Caco-2 (cell line): ENCODE data around the gene RAB11FIP2. TPM values are rescaled to one million over a fixed set of nuclear protein-coding genes. Genes with fewer than 3 reads are reported as not detected.

Experiments used
- BruUV-seq: library from RNA; stranded (reverse); fragments of 400-500 nt; replicated peaks from 2 replicates; lab custom pipeline; 2021; lab: Mats Ljungman, UMichigan
- CTCF ChIA-PET: fragments of 300-600 bp; sonication (Branson Sonifier 250); formaldehyde crosslinking; loops from one replicate; lab custom pipeline; 2022; ENCODE audit warnings: antibody characterized with exemption; lab: Charles Lee
- POLR2A ChIA-PET: fragments of 300-600 bp; sonication (Branson Sonifier 250); formaldehyde crosslinking; loops from one replicate; lab custom pipeline; 2022; ENCODE audit warnings: antibody characterized with exemption; lab: Charles Lee
- DNase-seq, 2 experiments: peaks; one replicate each; pipeline versions ENCODE4 v3.0.0 to v3.0.0-alpha.2; 2020 to 2022
- H3K27me3 ChIP-seq: replicated peaks from 2 replicates; pipeline ENCODE4 v1.6.0; 2011; ENCODE audit warnings: low read length; ENCODE audit not compliant: control insufficient read depth, insufficient read depth
- H3K36me3 ChIP-seq: 2 replicates; pipeline ENCODE4 v1.5.1; 2011; ENCODE audit warnings: low read length; ENCODE audit not compliant: control insufficient read depth, insufficient read depth
- H3K4me1 ChIP-seq: fragments of 250-450 bp; sonication (Bioruptor Pico); 2 replicates; pipeline ENCODE4 v1.5.1; 2020; ENCODE audit warnings: mild to moderate bottlenecking
- H3K4me3 ChIP-seq: 2 replicates; pipeline ENCODE4 v1.5.1; 2011; ENCODE audit warnings: low read depth, mild to moderate bottlenecking, control low read depth, low read length
- H3K9me3 ChIP-seq: fragments of 250-450 bp; sonication (Bioruptor Pico); 2 replicates; pipeline ENCODE4 v1.5.1; 2020; ENCODE audit warnings: mild to moderate bottlenecking, moderate library complexity
- H3K27ac Mint-ChIP-seq: one replicate; pipeline ENCODE4 v1.8.0; 2022; ENCODE audit warnings: mixed read lengths; ENCODE audit not compliant: unreplicated experiment
- H3K27me3 Mint-ChIP-seq: one replicate; pipeline ENCODE4 v1.8.0; 2022; ENCODE audit warnings: mixed read lengths; ENCODE audit not compliant: insufficient read depth, unreplicated experiment
- H3K36me3 Mint-ChIP-seq: one replicate; pipeline ENCODE4 v1.8.0; 2022; ENCODE audit warnings: mild to moderate bottlenecking, mixed read lengths; ENCODE audit not compliant: insufficient read depth, unreplicated experiment
- H3K4me1 Mint-ChIP-seq: one replicate; pipeline ENCODE4 v1.8.0; 2022; ENCODE audit warnings: low read depth, mixed read lengths; ENCODE audit not compliant: unreplicated experiment
- H3K4me3 Mint-ChIP-seq: one replicate; pipeline ENCODE4 v1.8.0; 2022; ENCODE audit warnings: mild to moderate bottlenecking, moderate library complexity, mixed read lengths; ENCODE audit not compliant: unreplicated experiment
- H3K9me3 Mint-ChIP-seq: one replicate; pipeline ENCODE4 v1.8.0; 2022; ENCODE audit warnings: mixed read lengths; ENCODE audit not compliant: unreplicated experiment
- CTCF ChIP-seq, 2 experiments: fragments of 200-600 bp in 1 of 2; IDR thresholded peaks; 1 replicate in 1 of 2; 2 replicates in 1 of 2; pipeline versions ENCODE4 v1.5.1 to v1.8.0; 2011 to 2022; ENCODE audit warnings: antibody characterized with exemption in 1 of 2, control low read depth in 1 of 2, inconsistent platforms in 1 of 2, low read depth in 1 of 2, low read length in 1 of 2, mild to moderate bottlenecking in 1 of 2, moderate library complexity in 1 of 2; ENCODE audit not compliant: insufficient read depth in 1 of 2, severe bottlenecking in 1 of 2, unreplicated experiment in 1 of 2
- intact Hi-C: fragments of 100-400 bp; cut with micrococcal nuclease; formaldehyde crosslinking; loops from one replicate; pipeline ENCODE4 v1.10.0; 2022; ENCODE audit not compliant: unreplicated experiment
- total RNA-seq: library from RNA; stranded (reverse); gene quantifications from 2 replicates; pipeline ENCODE4 v1.2.3, GENCODE V29; 2022

Gene RAB11FIP2
- total RNA-seq, 1 experiment from 2014 or later: 25.7 TPM

DNA sequence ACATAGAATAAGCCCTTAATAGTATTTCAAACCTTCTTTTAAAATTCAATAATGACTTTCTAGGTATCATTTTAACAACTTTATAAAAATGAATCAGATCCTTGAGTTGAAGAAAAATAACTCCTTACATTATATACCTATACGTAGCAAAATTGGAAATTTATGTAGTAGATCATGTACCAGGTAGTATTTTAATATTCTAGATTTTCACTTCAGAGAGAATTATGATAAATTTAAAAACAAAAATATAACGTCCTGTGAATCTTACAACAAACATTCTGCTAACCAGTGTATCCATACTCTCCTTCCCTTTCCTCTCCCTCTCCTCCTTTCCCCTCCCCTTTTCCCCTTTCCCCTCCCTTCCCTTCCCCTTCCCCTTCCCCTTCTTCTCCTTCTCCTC is 6.1 kb upstream of the RAB11FIP2 start:
- no peak for DNase-seq

DNA sequence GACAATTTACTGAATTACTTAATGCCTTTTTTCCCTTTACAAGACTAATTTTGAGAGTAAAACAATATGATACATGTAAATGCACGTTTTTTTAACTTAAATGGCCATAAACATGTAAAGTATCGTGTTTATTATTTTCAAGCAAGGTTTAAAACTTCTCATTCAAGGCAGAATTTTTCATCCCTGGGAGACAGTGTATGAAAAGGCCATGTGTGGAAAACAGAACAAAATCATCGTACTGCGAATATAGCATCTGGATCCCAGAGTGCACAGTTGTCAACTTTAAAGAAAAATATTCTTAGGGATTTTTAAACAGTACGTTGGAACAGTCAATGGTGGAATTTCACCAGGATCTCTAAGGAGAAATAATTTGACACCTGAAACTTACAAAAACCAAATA is 1.1 kb upstream of the RAB11FIP2 start:
- no peaks in the 10 kb centered on the region for H3K27me3 Mint-ChIP-seq
- ChIA-PET CTCF (no interaction called here), POLR2A (no interaction called here)
- Histone ChIP-seq H3K36me3 (no peaks in the 10 kb centered on the region), H3K4me1 (0 out of 2 replicates have a peak, but pooled peaks cover 6% of the 10 kb centered on the region), H3K27me3 (no peaks in the 10 kb centered on the region), H3K4me3 (no peak overlapping the region), H3K9me3 (no peaks in the 10 kb centered on the region)
- H3K4me1 Mint-ChIP-seq: peaks cover 7% of the 10 kb centered on the region
- H3K4me3 Mint-ChIP-seq: peak overlapping the region; percentile 77
- DNase-seq: no peak
- H3K36me3 Mint-ChIP-seq: peaks cover 5% of the 10 kb centered on the region
- BruUV-seq: no TSS peak
- intact Hi-C loops: loop anchor here (5.0 kb wide), 2 partner anchors 104 to 194 kb away; no protein-coding TSS in a partner anchor
- no peaks in the 10 kb centered on the region for H3K9me3 Mint-ChIP-seq
- H3K27ac Mint-ChIP-seq: peak overlapping the region; percentile 81
- TF ChIP-seq CTCF (IDR thresholded peaks at IDR 0.05; ENCODE audit: insufficient read depth in 1 of 2, low read depth in 1 of 2, low read length in 1 of 2, severe bottlenecking in 1 of 2, unreplicated experiment in 1 of 2): no peak

More for the DNA sequence above, 6.1 kb upstream of the RAB11FIP2 start:
- Histone ChIP-seq H3K9me3 (no peaks in the 10 kb centered on the region), H3K4me3 (no peak overlapping the region), H3K4me1 (no peaks in the 10 kb centered on the region), H3K27me3 (no peaks in the 10 kb centered on the region), H3K36me3 (no peaks in the 10 kb centered on the region)
- no peaks in the 10 kb centered on the region for H3K9me3 Mint-ChIP-seq
- POLR2A ChIA-PET: no interaction called here
- TF ChIP-seq CTCF (IDR thresholded peaks at IDR 0.05; ENCODE audit: insufficient read depth in 1 of 2, low read depth in 1 of 2, low read length in 1 of 2, severe bottlenecking in 1 of 2, unreplicated experiment in 1 of 2): no peak
- H3K4me1 Mint-ChIP-seq: no peaks in the 10 kb centered on the region
- BruUV-seq: no TSS peak
- no peaks in the 10 kb centered on the region for H3K27me3 Mint-ChIP-seq
- H3K36me3 Mint-ChIP-seq: no peaks in the 10 kb centered on the region
- H3K4me3 Mint-ChIP-seq: no peak overlapping the region
- intact Hi-C loops: no loop called here
- CTCF ChIA-PET: no interaction called here
- no peak overlapping the region for H3K27ac Mint-ChIP-seq

DNA sequence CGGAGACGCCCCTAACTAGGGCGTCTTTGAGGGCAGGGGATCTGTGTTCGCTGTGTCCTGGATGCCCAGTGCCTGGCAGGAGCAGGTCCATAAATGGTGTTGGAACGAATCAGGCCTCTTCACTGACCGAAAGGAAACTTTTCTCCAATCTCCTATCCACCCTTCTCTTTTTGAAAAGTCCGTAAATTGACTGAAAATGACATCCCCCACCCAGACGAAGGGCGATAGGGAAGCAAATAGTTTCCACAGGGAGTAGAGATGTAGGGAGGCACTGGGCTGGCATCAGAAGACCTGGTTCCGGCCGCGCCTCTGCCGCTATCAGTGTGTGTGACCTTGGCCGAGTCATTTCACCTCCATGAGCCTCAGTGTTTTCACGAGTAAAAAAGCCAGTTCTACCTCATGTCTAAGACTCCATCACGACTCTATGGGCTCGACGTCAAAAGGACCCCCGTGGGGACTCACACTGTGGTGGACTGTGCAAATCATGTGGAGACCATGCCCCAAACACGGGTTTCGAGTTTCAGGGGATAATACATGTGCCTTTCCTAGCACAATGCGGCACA is 497 bp upstream of the RAB11FIP2 start:
- no peaks in the 10 kb centered on the region for H3K27me3 Mint-ChIP-seq
- Histone ChIP-seq H3K36me3 (no peaks in the 10 kb centered on the region), H3K4me3 (peak overlapping the region; percentile 89), H3K27me3 (no peaks in the 10 kb centered on the region), H3K4me1 (0 out of 2 replicates have a peak, but pooled peaks cover 6% of the 10 kb centered on the region), H3K9me3 (no peaks in the 10 kb centered on the region)
- H3K4me1 Mint-ChIP-seq: peaks cover 7% of the 10 kb centered on the region
- DNase-seq: no peak
- H3K4me3 Mint-ChIP-seq: peak overlapping the region; percentile 77
- intact Hi-C loops: loop anchor here (5.0 kb wide), 2 partner anchors 105 to 195 kb away; no protein-coding TSS in a partner anchor
- H3K36me3 Mint-ChIP-seq: peaks cover 5% of the 10 kb centered on the region
- CTCF ChIA-PET: interaction anchor here (1.0 kb wide), 1 partner anchor 16 kb away, joined by 5 read pairs; no protein-coding TSS in a partner anchor
- POLR2A ChIA-PET: no interaction called here
- TF ChIP-seq CTCF (IDR thresholded peaks at IDR 0.05; ENCODE audit: insufficient read depth in 1 of 2, low read depth in 1 of 2, low read length in 1 of 2, severe bottlenecking in 1 of 2, unreplicated experiment in 1 of 2): no peak
- no peaks in the 10 kb centered on the region for H3K9me3 Mint-ChIP-seq
- peak overlapping the region; percentile 81 for H3K27ac Mint-ChIP-seq
- TSS peak; percentile 64 for BruUV-seq
